Measurements from ENCODE around the gene C12orf42. TPM values are rescaled to one million over a fixed set of nuclear protein-coding genes. Genes with fewer than 3 reads are reported as not detected.

C12orf42 gene
- total RNA-seq, 1 donor from 2014 or later: not detected

GRCh38 chr12:103457471-103457870, 38.3 kb downstream of the C12orf42 start:
- H3K27me3 Mint-ChIP-seq (ENCODE audit: unreplicated experiment): no peaks in the 10 kb centered on the region
- H3K4me1 Mint-ChIP-seq (ENCODE audit: unreplicated experiment): no peaks in the 10 kb centered on the region
- H3K27ac Mint-ChIP-seq (ENCODE audit: unreplicated experiment): no peak overlapping the region
- H3K9me3 Mint-ChIP-seq (ENCODE audit: unreplicated experiment): peaks cover 5% of the 10 kb centered on the region
- no peak for TF ChIP-seq CTCF (IDR thresholded peaks at IDR 0.05)
- no peaks in the 10 kb centered on the region for H3K36me3 Mint-ChIP-seq (ENCODE audit: unreplicated experiment)
- DNase-seq (ENCODE audit: extremely low spot score, unreplicated experiment): no peak
- no peak overlapping the region for H3K4me3 Mint-ChIP-seq (ENCODE audit: unreplicated experiment)

GRCh38 chr12:103456006-103456405, 39.8 kb downstream of the C12orf42 start:
- H3K4me3 Mint-ChIP-seq (ENCODE audit: unreplicated experiment): no peak overlapping the region
- H3K27me3 Mint-ChIP-seq (ENCODE audit: unreplicated experiment): no peaks in the 10 kb centered on the region
- H3K27ac Mint-ChIP-seq (ENCODE audit: unreplicated experiment): no peak overlapping the region
- no peak for DNase-seq (ENCODE audit: extremely low spot score, unreplicated experiment)
- H3K36me3 Mint-ChIP-seq (ENCODE audit: unreplicated experiment): no peaks in the 10 kb centered on the region
- H3K9me3 Mint-ChIP-seq (ENCODE audit: unreplicated experiment): peaks cover 9% of the 10 kb centered on the region
- TF ChIP-seq CTCF (IDR thresholded peaks at IDR 0.05): no peak
- no peaks in the 10 kb centered on the region for H3K4me1 Mint-ChIP-seq (ENCODE audit: unreplicated experiment)

- no peak for TF ChIP-seq CTCF (IDR thresholded peaks at IDR 0.05)
- H3K27ac Mint-ChIP-seq (ENCODE audit: unreplicated experiment): no peak overlapping the region
- peaks cover 9% of the 10 kb centered on the region for H3K9me3 Mint-ChIP-seq (ENCODE audit: unreplicated experiment)
- no peaks in the 10 kb centered on the region for H3K36me3 Mint-ChIP-seq (ENCODE audit: unreplicated experiment)
- H3K4me3 Mint-ChIP-seq (ENCODE audit: unreplicated experiment): no peak overlapping the region
- H3K4me1 Mint-ChIP-seq (ENCODE audit: unreplicated experiment): no peaks in the 10 kb centered on the region
- no peak for DNase-seq (ENCODE audit: extremely low spot score, unreplicated experiment)
- no peaks in the 10 kb centered on the region for H3K27me3 Mint-ChIP-seq (ENCODE audit: unreplicated experiment)
Observed at GRCh38 chr12:103455020-103455763, 40.6 kb downstream of the C12orf42 start.

- Mint-ChIP-seq H3K27ac (ENCODE audit: unreplicated experiment) (no peak overlapping the region), H3K9me3 (ENCODE audit: unreplicated experiment) (peaks cover 6% of the 10 kb centered on the region), H3K36me3 (ENCODE audit: unreplicated experiment) (no peaks in the 10 kb centered on the region), H3K4me3 (ENCODE audit: unreplicated experiment) (no peak overlapping the region), H3K27me3 (ENCODE audit: unreplicated experiment) (no peaks in the 10 kb centered on the region), H3K4me1 (ENCODE audit: unreplicated experiment) (no peaks in the 10 kb centered on the region)
- TF ChIP-seq CTCF (IDR thresholded peaks at IDR 0.05): no peak
- DNase-seq (ENCODE audit: extremely low spot score, unreplicated experiment): no peak
Observed at GRCh38 chr12:103444983-103445382, 50.8 kb downstream of the C12orf42 start.

- no peaks in the 10 kb centered on the region for H3K27me3 Mint-ChIP-seq (ENCODE audit: unreplicated experiment)
- no peak for TF ChIP-seq CTCF (IDR thresholded peaks at IDR 0.05)
- no peak overlapping the region for H3K4me3 Mint-ChIP-seq (ENCODE audit: unreplicated experiment)
- DNase-seq (ENCODE audit: extremely low spot score, unreplicated experiment): no peak
- H3K9me3 Mint-ChIP-seq (ENCODE audit: unreplicated experiment): peaks cover 6% of the 10 kb centered on the region
- H3K36me3 Mint-ChIP-seq (ENCODE audit: unreplicated experiment): no peaks in the 10 kb centered on the region
- H3K27ac Mint-ChIP-seq (ENCODE audit: unreplicated experiment): no peak overlapping the region
- H3K4me1 Mint-ChIP-seq (ENCODE audit: unreplicated experiment): no peaks in the 10 kb centered on the region
Observed at GRCh38 chr12:103442822-103443221, 52.9 kb downstream of the C12orf42 start.
